HepG2 (cell line): ENCODE results near the gene KCNQ2. TPM values are rescaled to one million over a fixed set of nuclear protein-coding genes. Genes with fewer than 3 reads are reported as not detected.

Source experiments
- ADNP ChIP-seq: sonication (generic); formaldehyde crosslinking; IDR thresholded peaks from 2 replicates; pipeline ENCODE4 v1.4.0; 2020; ENCODE audit warnings: missing genetic modification reagents
- ARID2 ChIP-seq: sonication (generic); formaldehyde crosslinking; IDR thresholded peaks from 2 replicates; pipeline ENCODE4 v1.8.1; 2022; ENCODE audit warnings: mild to moderate bottlenecking, missing genetic modification reagents, borderline replicate concordance
- ARNT2 ChIP-seq: sonication (generic); formaldehyde crosslinking; IDR thresholded peaks from 2 replicates; pipeline ENCODE4 v1.8.0; 2022; ENCODE audit warnings: mild to moderate bottlenecking, low read depth, missing genetic modification reagents, moderate library complexity
- ATF7-NPFF ChIP-seq: sonication (generic); formaldehyde crosslinking; IDR thresholded peaks from 2 replicates; pipeline ENCODE4 v1.8.1; 2023; ENCODE audit warnings: mild to moderate bottlenecking, low read depth, missing genetic modification reagents, moderate library complexity
- DNMT3B ChIP-seq: conservative IDR thresholded peaks from 2 replicates; pipeline ENCODE4 v1.6.1; 2016; ENCODE audit warnings: missing biosample characterization, control low read depth
- ETV6 ChIP-seq: sonication (generic); formaldehyde crosslinking; conservative IDR thresholded peaks from 2 replicates; pipeline ENCODE4 v1.4.0; 2020; ENCODE audit warnings: missing genetic modification reagents
- PITX1 ChIP-seq: sonication (generic); formaldehyde crosslinking; IDR thresholded peaks from 2 replicates; pipeline ENCODE4 v1.5.1; 2020; ENCODE audit warnings: mild to moderate bottlenecking, missing genetic modification reagents
- PRDM4 ChIP-seq: sonication (generic); formaldehyde crosslinking; IDR thresholded peaks from 2 replicates; pipeline ENCODE4 v1.9.0; 2021; ENCODE audit warnings: missing genetic modification reagents, borderline replicate concordance
- REL ChIP-seq: sonication (generic); formaldehyde crosslinking; conservative IDR thresholded peaks from 2 replicates; pipeline ENCODE4 v1.8.0; 2022; ENCODE audit warnings: mild to moderate bottlenecking, missing genetic modification reagents, moderate library complexity
- RNF219 ChIP-seq: sonication (generic); formaldehyde crosslinking; IDR thresholded peaks from 2 replicates; pipeline ENCODE4 v1.5.0; 2020; ENCODE audit warnings: mild to moderate bottlenecking, missing genetic modification reagents
- THRA ChIP-seq: sonication (generic); formaldehyde crosslinking; IDR thresholded peaks from 2 replicates; pipeline ENCODE4 v1.4.0; 2020; ENCODE audit warnings: missing genetic modification reagents, borderline replicate concordance
- ZBTB42 ChIP-seq: sonication (generic); formaldehyde crosslinking; IDR thresholded peaks from 2 replicates; pipeline ENCODE4 v1.5.0; 2020; ENCODE audit warnings: mild to moderate bottlenecking, missing genetic modification reagents
- ZNF331 ChIP-seq: sonication (generic); formaldehyde crosslinking; IDR thresholded peaks from 2 replicates; pipeline ENCODE4 v1.4.0; 2020; ENCODE audit warnings: missing genetic modification reagents
- ZNF460 ChIP-seq: sonication (generic); formaldehyde crosslinking; IDR thresholded peaks from 2 replicates; pipeline ENCODE4 v1.5.1; 2020; ENCODE audit warnings: missing genetic modification reagents, mild to moderate bottlenecking, borderline replicate concordance
- ZNF564 ChIP-seq: sonication (generic); formaldehyde crosslinking; IDR thresholded peaks from 2 replicates; pipeline ENCODE4 v1.8.1; 2023; ENCODE audit warnings: mild to moderate bottlenecking, missing genetic modification reagents
- ZNF766 ChIP-seq: sonication (generic); formaldehyde crosslinking; IDR thresholded peaks from 2 replicates; pipeline ENCODE4 v1.5.0; 2020; ENCODE audit warnings: missing genetic modification reagents, borderline replicate concordance
- ZNF800 ChIP-seq: sonication (generic); formaldehyde crosslinking; IDR thresholded peaks from 2 replicates; pipeline ENCODE4 v1.4.0; 2020; ENCODE audit warnings: missing genetic modification reagents
- ZNF841 ChIP-seq: sonication (generic); formaldehyde crosslinking; IDR thresholded peaks from 2 replicates; pipeline ENCODE4 v1.8.1; 2023; ENCODE audit warnings: missing genetic modification reagents, borderline replicate concordance
- ZNF850 ChIP-seq: sonication (generic); formaldehyde crosslinking; conservative IDR thresholded peaks from 2 replicates; pipeline ENCODE4 v1.9.0; 2021; ENCODE audit warnings: mild to moderate bottlenecking, missing genetic modification reagents
- ZNF879 ChIP-seq: sonication (generic); formaldehyde crosslinking; IDR thresholded peaks from 2 replicates; pipeline ENCODE4 v1.8.1; 2023; ENCODE audit warnings: missing genetic modification reagents
- ZSCAN30 ChIP-seq: sonication (generic); formaldehyde crosslinking; IDR thresholded peaks from 2 replicates; pipeline ENCODE4 v1.5.0; 2020; ENCODE audit warnings: mild to moderate bottlenecking, missing genetic modification reagents
- polyA plus RNA-seq, 8 experiments: library from polyadenylated mRNA; depleted of rRNA in 3 of 8; stranded (reverse) in 7 of 8; unstranded in 1 of 8; fragments of >200 nt; fragmentation: Illumina TruSeq in 4 of 8; extraction: Trizol in 4 of 8; gene quantifications; 2 replicates each; pipeline versions ENCODE4 v1.2.1 to v1.2.3, GENCODE V29; 2011 to 2016; ENCODE audit warnings: low read depth in 4 of 8, missing spikeins in 1 of 8, mixed read lengths in 1 of 8; ENCODE audit not compliant: insufficient read depth in 1 of 8
- total RNA-seq, 5 experiments: library from RNA; depleted of rRNA; stranded (reverse); fragments of >200 nt; fragmentation: Illumina TruSeq; extraction: Trizol; gene quantifications; 2 replicates each; pipeline ENCODE4 v1.2.3, GENCODE V29; 2016; ENCODE audit warnings: low read depth in 1 of 5

The KCNQ2 gene
- total and polyA plus RNA-seq, 2 of the 13 experiments (the other 11 are each of a cell fraction or from before 2014, with no cell fraction given) = not detected

GRCh38 chr20:63495741-63496595 lies 23.5 kb upstream of the KCNQ2 start (continued):
- no peak for TF ChIP-seq PRDM4
- no peak for TF ChIP-seq ZSCAN30 (CRISPR knock-in tag)
- no peak for TF ChIP-seq REL (CRISPR knock-in tag)
- no peak for TF ChIP-seq RNF219 (CRISPR knock-in tag)
- TF ChIP-seq ATF7-NPFF = no peak
- TF ChIP-seq ZNF841 (CRISPR knock-in tag) = no peak
- no peak for TF ChIP-seq ZNF800 (CRISPR knock-in tag)
- TF ChIP-seq ZNF766 (CRISPR knock-in tag) = no peak
- TF ChIP-seq ZNF564 (CRISPR knock-in tag) = no peak
- no peak for TF ChIP-seq DNMT3B (CRISPR knock-in tag)
- no peak for TF ChIP-seq ZNF879 (CRISPR knock-in tag)
- TF ChIP-seq ARNT2 (CRISPR knock-in tag) = no peak
- no peak for TF ChIP-seq ZNF460 (CRISPR knock-in tag)
- 0 out of 2 replicates have a peak, but pooled peaks have one; percentile 33 for TF ChIP-seq ZBTB42 (CRISPR knock-in tag)
- TF ChIP-seq ARID2 (CRISPR knock-in tag) = no peak
- TF ChIP-seq ZNF331 (CRISPR knock-in tag) = peak; percentile 28; the same call in 1 of the 2 replicates
- TF ChIP-seq THRA = no peak
- peak; percentile 13; the same call in 1 of the 2 replicates for TF ChIP-seq PITX1 (CRISPR knock-in tag)
- TF ChIP-seq ADNP = no peak
- TF ChIP-seq ETV6 = no peak
- no peak for TF ChIP-seq ZNF850
